AG10803 (cell line): ENCODE results near the gene KCNA3.
A peak's percentile ranks its signal among the peaks of the same experiment; 100 is the strongest.

Source experiments
- DNase-seq: peaks from one replicate; pipeline ENCODE4 v3.0.0; 2010; ENCODE audit warnings: low read depth
- H3K4me3 ChIP-seq: 2 replicates; pipeline ENCODE4 v1.5.1; 2011; ENCODE audit warnings: mild to moderate bottlenecking, low read length, control low read depth
- CTCF ChIP-seq: conservative IDR thresholded peaks from 2 replicates; pipeline ENCODE4 v1.5.1; 2011; ENCODE audit warnings: mild to moderate bottlenecking, low read length, control low read depth, inconsistent platforms

The KCNA3 gene

DNA sequence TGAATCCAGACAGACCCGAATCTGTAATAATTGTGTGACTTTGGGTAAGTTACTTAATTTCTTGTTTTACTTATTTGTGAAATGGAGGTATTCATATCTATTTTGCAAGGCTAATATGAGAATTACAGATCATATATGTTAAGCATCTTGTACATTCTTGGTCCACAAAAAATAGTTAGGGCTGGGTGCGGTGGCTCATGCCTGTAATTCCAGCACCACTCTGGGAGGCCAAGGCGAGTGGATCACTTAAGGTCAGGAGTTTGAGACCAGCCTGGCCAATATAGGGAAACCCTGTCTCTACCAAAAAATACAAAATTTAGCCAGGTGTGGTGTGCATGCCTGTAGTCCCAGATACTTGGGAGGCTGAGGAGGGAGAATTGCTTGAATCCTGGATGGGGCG lies 22.9 kb upstream of the KCNA3 start:
- no peak for TF ChIP-seq CTCF
- no peak overlapping the region for H3K4me3 ChIP-seq
- DNase-seq: no peak

DNA sequence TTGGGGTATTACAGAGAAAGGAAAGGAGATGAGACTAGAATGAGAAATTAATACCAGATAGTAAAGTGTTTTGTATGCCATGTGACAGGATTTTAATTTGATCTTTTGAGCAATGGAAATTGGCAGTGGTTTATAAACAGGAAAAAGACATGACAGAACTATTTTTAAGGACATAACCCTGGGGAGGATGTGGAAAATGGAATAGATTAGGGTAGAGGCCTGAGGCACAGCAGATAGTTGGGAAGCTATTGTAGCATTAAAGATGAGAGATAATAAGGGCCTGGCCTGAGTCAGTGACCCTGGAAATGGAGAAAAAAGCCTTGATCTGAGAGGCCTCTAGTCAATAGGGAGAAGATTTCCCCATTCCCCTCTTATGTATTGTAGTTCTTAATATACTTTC lies 22.1 kb upstream of the KCNA3 start:
- no peak for TF ChIP-seq CTCF
- no peak overlapping the region for H3K4me3 ChIP-seq
- DNase-seq: no peak

DNA sequence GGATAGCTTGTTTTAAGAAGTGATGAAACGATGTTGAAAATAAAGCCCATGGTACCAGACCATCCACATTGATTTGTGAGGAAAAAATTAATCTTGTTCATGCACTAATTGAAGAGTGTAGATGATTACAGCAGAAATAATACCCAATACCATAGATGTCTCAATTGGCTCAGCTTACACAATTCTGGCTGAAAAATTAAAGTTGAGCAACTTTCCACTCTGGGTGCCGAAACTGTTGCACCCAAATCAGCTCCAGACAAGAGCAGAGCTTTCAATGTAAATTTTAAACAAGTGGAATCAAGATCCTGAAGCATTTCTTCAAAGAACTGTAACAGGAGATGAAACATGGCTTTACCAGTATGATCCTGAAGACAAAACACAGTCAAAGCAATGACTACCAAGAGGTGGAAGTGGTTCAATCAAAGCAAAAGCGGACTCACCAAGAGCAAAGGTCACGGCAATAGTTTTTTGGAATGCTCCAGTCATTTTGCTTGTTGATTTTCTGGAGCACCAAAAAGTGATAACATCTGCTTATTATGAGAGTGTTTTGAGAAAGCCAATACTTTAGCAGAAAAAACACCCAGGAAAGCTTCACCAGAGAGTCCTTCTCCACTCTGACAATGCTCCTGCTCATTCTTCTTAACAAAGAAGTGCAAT lies 16.1 kb upstream of the KCNA3 start:
- H3K4me3 ChIP-seq: no peak overlapping the region
- DNase-seq: no peak
- TF ChIP-seq CTCF: no peak

DNA sequence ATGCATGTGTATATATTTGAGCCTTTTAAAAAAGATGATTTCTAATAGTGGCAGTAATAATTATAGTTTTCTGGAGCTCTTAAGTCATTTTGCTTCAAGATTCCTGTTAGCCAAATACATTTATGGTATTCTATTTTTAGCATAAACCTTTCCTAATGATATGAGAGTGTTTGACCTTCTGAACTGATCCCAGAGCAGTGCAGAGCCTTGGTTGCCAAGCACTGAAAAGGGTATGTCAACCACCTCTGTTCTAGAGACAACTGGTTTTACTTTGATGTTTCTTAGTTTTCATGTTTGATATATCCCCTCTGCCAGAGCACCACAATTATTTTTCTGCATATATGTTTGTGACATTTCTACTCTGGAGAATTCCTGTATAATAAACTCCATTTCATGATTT lies 15.1 kb upstream of the KCNA3 start:
- TF ChIP-seq CTCF: no peak
- no peak for DNase-seq

GRCh38 chr1:110688514-110688913 lies 13.8 kb upstream of the KCNA3 start:
- no peak overlapping the region for H3K4me3 ChIP-seq
- no peak for TF ChIP-seq CTCF
- DNase-seq: no peak

More for the DNA sequence above, 15.1 kb upstream of the KCNA3 start:
- H3K4me3 ChIP-seq: no peak overlapping the region

DNA sequence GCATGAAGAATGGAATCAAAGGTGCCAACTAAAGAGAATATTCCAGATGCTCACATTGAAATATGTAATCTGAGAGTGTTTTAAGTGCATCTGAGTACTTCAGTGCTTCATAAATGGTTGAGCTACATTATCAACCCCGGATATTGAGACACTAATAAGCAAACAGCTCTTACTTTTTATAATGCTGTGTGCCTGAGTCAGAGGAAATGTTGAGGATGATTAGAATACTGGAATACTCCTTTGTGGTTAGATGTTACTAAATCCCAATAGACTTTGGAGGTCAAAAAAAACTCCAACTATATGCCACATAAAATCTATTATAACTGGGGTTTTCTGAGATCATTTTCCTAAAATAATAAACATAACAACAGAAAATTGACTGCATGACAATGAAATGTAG lies 12.5 kb upstream of the KCNA3 start:
- peak; percentile 53 for DNase-seq
- H3K4me3 ChIP-seq: no peak overlapping the region
- TF ChIP-seq CTCF: no peak

DNA sequence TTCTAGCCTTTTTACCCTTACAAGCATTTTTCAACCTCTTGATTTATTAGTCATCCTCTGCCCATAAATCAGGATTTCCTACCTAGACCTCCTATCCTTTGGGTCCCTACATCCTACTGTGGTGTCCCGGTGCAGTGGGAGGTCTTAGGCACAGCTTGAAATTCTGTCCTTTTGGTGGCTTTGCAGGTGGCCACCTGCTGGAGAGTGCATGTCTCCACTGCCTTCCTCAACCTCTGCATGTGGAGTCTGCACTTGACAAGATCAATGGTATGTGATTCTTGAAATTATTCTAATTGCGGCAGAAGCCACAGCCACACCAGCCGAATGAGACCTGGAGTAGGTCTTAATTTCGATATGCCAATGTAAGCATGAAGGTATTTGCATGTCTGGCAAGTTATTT lies 11.4 kb upstream of the KCNA3 start:
- no peak for DNase-seq
- TF ChIP-seq CTCF: no peak
- H3K4me3 ChIP-seq: no peak overlapping the region
